SK-N-MC (cell line): Measurements from ENCODE around the gene WHAMM.

ENCODE experiments used
- EZH2 ChIP-seq: fragments of 200-600 bp; sonication (generic); IDR thresholded peaks from one replicate; pipeline ENCODE4 v1.6.1; 2017; ENCODE audit warnings: antibody characterized with exemption
- FOXP2 ChIP-seq: optimal IDR thresholded peaks from 2 replicates; pipeline ENCODE3; 2011; ENCODE audit warnings: mild to moderate bottlenecking, moderate library complexity; ENCODE audit not compliant: insufficient read depth; ENCODE audit errors: extremely low read length, control extremely low read depth
- POLR2AphosphoS5 ChIP-seq: IDR thresholded peaks from 2 replicates; pipeline ENCODE4 v1.6.1; 2012; ENCODE audit warnings: mild to moderate bottlenecking, low read depth, low read length, borderline replicate concordance

- TF ChIP-seq POLR2AphosphoS5: no peak
- no peak for TF ChIP-seq EZH2
- no peak for TF ChIP-seq FOXP2
These were observed 1.5 kb downstream of the WHAMM start for GRCh38 chr15:82810890-82811426.
